A549 treated with RU486 at 1 μM for 4 hours (cell line): Measurements from ENCODE around the gene POLR3C. TPM values are rescaled to one million over a fixed set of nuclear protein-coding genes. Genes with fewer than 3 reads are reported as not detected.

Experiments used
- total RNA-seq: library from RNA; stranded (reverse); fragments of 200-300 nt; extraction: Qiagen RNA extraction; gene quantifications from 5 replicates; pipeline ENCODE4 v1.2.3, GENCODE V29; 2022; ENCODE audit warnings: low read depth

POLR3C gene, protein sequence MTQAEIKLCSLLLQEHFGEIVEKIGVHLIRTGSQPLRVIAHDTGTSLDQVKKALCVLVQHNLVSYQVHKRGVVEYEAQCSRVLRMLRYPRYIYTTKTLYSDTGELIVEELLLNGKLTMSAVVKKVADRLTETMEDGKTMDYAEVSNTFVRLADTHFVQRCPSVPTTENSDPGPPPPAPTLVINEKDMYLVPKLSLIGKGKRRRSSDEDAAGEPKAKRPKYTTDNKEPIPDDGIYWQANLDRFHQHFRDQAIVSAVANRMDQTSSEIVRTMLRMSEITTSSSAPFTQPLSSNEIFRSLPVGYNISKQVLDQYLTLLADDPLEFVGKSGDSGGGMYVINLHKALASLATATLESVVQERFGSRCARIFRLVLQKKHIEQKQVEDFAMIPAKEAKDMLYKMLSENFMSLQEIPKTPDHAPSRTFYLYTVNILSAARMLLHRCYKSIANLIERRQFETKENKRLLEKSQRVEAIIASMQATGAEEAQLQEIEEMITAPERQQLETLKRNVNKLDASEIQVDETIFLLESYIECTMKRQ
- 34.2 to 40.4 TPM (median 36.4 TPM) in 5 replicates for total RNA-seq

DNA sequence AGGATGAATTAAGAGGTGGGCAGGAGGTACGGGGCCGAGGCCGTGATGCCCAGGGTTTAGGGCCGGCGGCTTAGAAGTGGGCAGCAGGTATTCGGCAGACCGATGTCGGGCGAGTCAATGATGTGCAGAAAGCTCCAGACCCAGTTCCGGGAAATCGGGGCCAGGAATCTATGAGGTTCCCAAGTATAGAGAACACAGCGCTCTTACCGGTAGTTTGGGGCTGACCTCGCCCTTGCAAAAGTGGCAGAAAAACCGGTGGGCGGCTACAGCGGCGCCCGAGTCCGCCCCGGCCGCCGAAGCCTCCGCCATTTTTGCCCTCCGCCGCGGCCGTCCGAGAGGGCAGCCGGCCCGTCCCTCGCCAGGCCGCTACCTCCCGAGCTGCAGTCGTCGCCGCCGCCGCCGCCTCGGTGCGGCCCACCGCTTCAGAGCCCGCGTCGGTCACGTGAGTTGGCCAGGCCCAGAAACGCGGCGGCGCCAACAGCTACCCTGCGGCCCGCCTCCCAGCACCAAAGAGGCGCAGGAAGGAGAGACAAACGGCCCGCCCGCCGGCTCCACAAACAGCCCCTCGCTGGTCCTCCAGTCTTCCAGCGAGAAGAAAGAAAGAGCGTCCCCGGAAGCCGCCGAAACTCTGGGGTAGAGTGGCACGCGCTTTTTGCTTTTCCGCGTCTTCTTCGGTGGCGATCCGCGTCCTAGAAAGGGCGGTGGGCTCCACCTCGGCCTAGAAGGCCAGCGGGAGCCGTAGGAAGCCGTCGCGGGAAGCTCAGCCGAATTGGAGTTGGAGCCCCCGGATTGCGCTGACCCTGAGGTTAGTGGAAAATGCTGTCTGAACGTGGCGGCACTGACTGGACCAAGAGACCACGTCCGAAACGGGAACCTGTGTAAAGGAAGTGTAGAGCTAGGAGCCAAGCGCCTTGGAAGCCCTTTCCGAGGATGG lies at the start of gene POLR3C, which contains the start of gene RNF115:
Gene POLR3C, plus strand, starts transcription at position 636 of the 934 bp plus-strand sequence. CDS start 1,577 bp downstream, outside the sequence.
Gene RNF115, minus strand, starts transcription at position 531 of the 934 bp plus-strand sequence. Its CDS starts 222 bp downstream, at position 309.

GRCh38 chr1:145845514-145846161 lies 21.6 kb downstream of the POLR3C start, which contains the start of gene NUDT17:
TSS of gene NUDT17 (plus strand) at chr1:145845630. CDS start at chr1:145845641, 11 bp downstream.

GRCh38 chr1:145858901-145859490 lies 35.0 kb downstream of the POLR3C start, which contains the start of gene PIAS3:
TSS of gene PIAS3 (minus strand) at chr1:145859081. CDS start at chr1:145858990, 91 bp downstream.

GRCh38 chr1:145885738-145886287 lies 61.8 kb downstream of the POLR3C start, which contains the start of gene ANKRD35:
TSS of gene ANKRD35 (minus strand) at chr1:145885866. CDS start at chr1:145885758, 108 bp downstream.

Other genes with a start within 250 kb of the POLR3C start
- gene GPR89A, start 216.2 kb upstream of the POLR3C start, total RNA-seq: 11.7 to 17.5 TPM (median 15.4 TPM) in 5 replicates
- gene PDZK1, start 116.8 kb upstream of the POLR3C start, total RNA-seq: 0.62 to 1.2 TPM (median 0.95 TPM) in 5 replicates
- gene CD160, start 104.7 kb upstream of the POLR3C start, total RNA-seq: 0.52 TPM in 1 of 5 replicates, not detected in the others
- 9.3 to 11.1 TPM (median 10.9 TPM) in 5 replicates for gene RNF115, start 105 bp upstream of the POLR3C start, total RNA-seq
- gene NUDT17, start 21.4 kb downstream of the POLR3C start, total RNA-seq: 5.1 to 6.3 TPM (median 6.1 TPM) in 5 replicates
- 20.2 to 26.3 TPM (median 23.6 TPM) in 5 replicates for gene PIAS3, start 34.9 kb downstream of the POLR3C start, total RNA-seq
- gene ANKRD35, start 61.7 kb downstream of the POLR3C start, total RNA-seq: not detected in 5 replicates
- 0.08 to 0.38 TPM (median 0.21 TPM) in 5 replicates for gene ITGA10, start 85.8 kb downstream of the POLR3C start, total RNA-seq
- gene PEX11B, start 94.5 kb downstream of the POLR3C start, total RNA-seq: 16.5 to 26.1 TPM (median 24.3 TPM) in 5 replicates
- gene RBM8A, start 103.3 kb downstream of the POLR3C start, total RNA-seq: 195 to 245 TPM (median 215 TPM) in 5 replicates
- gene LIX1L, start 133.8 kb downstream of the POLR3C start, total RNA-seq: 6.4 to 10.2 TPM (median 8.5 TPM) in 5 replicates
- gene ANKRD34A, start 140.4 kb downstream of the POLR3C start, total RNA-seq: 0.07 to 0.28 TPM (median 0.23 TPM) in 5 replicates
- 9.5 to 10.9 TPM (median 10.3 TPM) in 5 replicates for gene POLR3GL, start 140.5 kb downstream of the POLR3C start, total RNA-seq
- gene TXNIP, start 172.4 kb downstream of the POLR3C start, total RNA-seq: 0.07 to 0.24 TPM (median 0.16 TPM) in 4 of 5 replicates, not detected in the other
- not detected in 5 replicates for gene HJV, start 197.5 kb downstream of the POLR3C start, total RNA-seq